ENCODE results near the gene CDADC1. TPM values are rescaled to one million over a fixed set of nuclear protein-coding genes. Genes with fewer than 3 reads are reported as not detected.

The CDADC1 gene
- total and polyA plus RNA-seq, 10 of the 15 experiments (the other 5 are each of a cell fraction or from before 2014, with no cell fraction given), result 2.6 to 7.3 (median 5.2) TPM

- no peak for TF ChIP-seq RCOR1 (conservative IDR thresholded peaks at IDR 0.05; ENCODE audit: low read depth, low read length)
- TF ChIP-seq, protein P1, sequence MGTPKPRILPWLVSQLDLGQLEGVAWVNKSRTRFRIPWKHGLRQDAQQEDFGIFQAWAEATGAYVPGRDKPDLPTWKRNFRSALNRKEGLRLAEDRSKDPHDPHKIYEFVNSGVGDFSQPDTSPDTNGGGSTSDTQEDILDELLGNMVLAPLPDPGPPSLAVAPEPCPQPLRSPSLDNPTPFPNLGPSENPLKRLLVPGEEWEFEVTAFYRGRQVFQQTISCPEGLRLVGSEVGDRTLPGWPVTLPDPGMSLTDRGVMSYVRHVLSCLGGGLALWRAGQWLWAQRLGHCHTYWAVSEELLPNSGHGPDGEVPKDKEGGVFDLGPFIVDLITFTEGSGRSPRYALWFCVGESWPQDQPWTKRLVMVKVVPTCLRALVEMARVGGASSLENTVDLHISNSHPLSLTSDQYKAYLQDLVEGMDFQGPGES (IDR thresholded peaks at IDR 0.05), result no peak
Measured at GRCh38 chr13:49217962-49218492, 29.7 kb upstream of the CDADC1 start (continued).

DNA sequence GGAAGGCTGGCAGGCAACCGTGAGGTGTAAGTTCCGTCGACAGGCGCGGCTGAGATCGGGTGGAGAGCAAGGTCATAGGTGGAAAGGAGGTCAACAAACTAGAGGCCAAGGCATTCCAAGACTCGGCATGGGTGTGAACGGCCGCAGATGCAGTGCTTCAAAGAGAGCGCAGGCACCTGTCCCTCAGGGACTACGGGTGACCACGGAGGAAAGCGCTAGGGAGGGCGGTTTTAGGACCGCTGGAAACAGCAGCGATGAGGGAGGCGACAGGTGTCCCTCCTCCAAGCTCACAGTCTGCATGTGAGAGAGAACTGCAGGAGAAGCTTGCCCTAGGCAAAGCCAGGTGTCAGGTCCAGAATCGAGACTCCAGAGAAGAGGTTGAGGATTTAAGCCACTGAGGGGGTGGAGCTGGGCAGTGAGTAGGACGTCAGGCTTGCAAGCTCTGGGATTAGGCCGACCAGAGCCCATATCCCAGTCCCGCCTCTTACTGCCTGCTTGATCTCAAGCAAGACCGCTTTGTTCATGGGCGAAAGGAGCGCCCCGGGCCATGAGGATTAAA is 29.2 kb upstream of the CDADC1 start:
- no peak overlapping the region for H2AFZ ChIP-seq (ENCODE audit: control insufficient read depth, low read depth, low read length)
- peaks cover 4% of the 10 kb centered on the region for H3K4me1 ChIP-seq (ENCODE audit: control insufficient read depth, insufficient read depth, low read length)
- no peaks in the 10 kb centered on the region for H4K20me1 ChIP-seq (ENCODE audit: control insufficient read depth, insufficient read depth)
- no peak overlapping the region for H3K4me3 ChIP-seq
- DNase-seq (ENCODE audit: low read depth, low spot score) (no peak), FAIRE-seq (no peak), ATAC-seq (no peak)
- H3K79me2 ChIP-seq (ENCODE audit: control insufficient read depth, insufficient read depth, low read length), result no peaks in the 10 kb centered on the region
- TF ChIP-seq E2F8 (IDR thresholded peaks at IDR 0.05; ENCODE audit: low read depth, partially characterized antibody), result no peak
- TF ChIP-seq ZNF24 (IDR thresholded peaks at IDR 0.05), result no peak
- TF ChIP-seq GABPA (IDR thresholded peaks at IDR 0.05; ENCODE audit: low read depth), result no peak
- no peak for TF ChIP-seq HDAC6 (IDR thresholded peaks at IDR 0.05; ENCODE audit: unreplicated experiment)
- no peak for TF ChIP-seq CBFB (IDR thresholded peaks at IDR 0.05; ENCODE audit: low read depth)
- no peak for TF ChIP-seq SUZ12 (IDR thresholded peaks at IDR 0.05; ENCODE audit: unreplicated experiment)
- TF ChIP-seq, protein P2, sequence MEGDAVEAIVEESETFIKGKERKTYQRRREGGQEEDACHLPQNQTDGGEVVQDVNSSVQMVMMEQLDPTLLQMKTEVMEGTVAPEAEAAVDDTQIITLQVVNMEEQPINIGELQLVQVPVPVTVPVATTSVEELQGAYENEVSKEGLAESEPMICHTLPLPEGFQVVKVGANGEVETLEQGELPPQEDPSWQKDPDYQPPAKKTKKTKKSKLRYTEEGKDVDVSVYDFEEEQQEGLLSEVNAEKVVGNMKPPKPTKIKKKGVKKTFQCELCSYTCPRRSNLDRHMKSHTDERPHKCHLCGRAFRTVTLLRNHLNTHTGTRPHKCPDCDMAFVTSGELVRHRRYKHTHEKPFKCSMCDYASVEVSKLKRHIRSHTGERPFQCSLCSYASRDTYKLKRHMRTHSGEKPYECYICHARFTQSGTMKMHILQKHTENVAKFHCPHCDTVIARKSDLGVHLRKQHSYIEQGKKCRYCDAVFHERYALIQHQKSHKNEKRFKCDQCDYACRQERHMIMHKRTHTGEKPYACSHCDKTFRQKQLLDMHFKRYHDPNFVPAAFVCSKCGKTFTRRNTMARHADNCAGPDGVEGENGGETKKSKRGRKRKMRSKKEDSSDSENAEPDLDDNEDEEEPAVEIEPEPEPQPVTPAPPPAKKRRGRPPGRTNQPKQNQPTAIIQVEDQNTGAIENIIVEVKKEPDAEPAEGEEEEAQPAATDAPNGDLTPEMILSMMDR (IDR thresholded peaks at IDR 0.05 in 2 of 3, conservative IDR thresholded peaks at IDR 0.05 in 1 of 3; ENCODE audit: control insufficient read depth in 2 of 3, extremely low read depth in 1 of 3, insufficient read depth in 1 of 3, low read depth in 3 of 3, low read length in 3 of 3), result no peak
- H3K4me2 ChIP-seq (ENCODE audit: control insufficient read depth, insufficient read depth), result no peak overlapping the region
- no peak overlapping the region for H3K27ac ChIP-seq (ENCODE audit: control insufficient read depth, insufficient read depth)
- POLR2A ChIA-PET, result no interaction called here
- SMC1A ChIA-PET (ENCODE audit: uncharacterized antibody, unreplicated experiment), result no interaction called here
- H3K9me3 ChIP-seq (replicated peaks; ENCODE audit: control insufficient read depth, insufficient read depth, low read length), result peaks cover 2% of the 10 kb centered on the region; the same call in 1 of the 3 replicates
- BruUV-seq (replicated peaks), result no TSS peak
- intact Hi-C loops (cut with micrococcal nuclease; ENCODE audit: unreplicated experiment), result no loop called here
- H3K36me3 ChIP-seq (ENCODE audit: control insufficient read depth in 2 of 2, insufficient read depth in 2 of 2, low read length in 1 of 2), result no peaks in the 10 kb centered on the region
- H3K27me3 ChIP-seq (replicated peaks in 1 of 2; ENCODE audit: control insufficient read depth in 2 of 2, insufficient read depth in 2 of 2, low read length in 1 of 2), result peaks cover 0 to 5% of the 10 kb centered on the region in 2 experiments; a peak in 3 of 4 replicates
- 86% methylated on average over 22 of the region's 25 CpGs for WGBS (ENCODE audit: insufficient coverage, insufficient replicate concordance, low lambda C conversion rate, missing lambda C conversion rate)
- in situ Hi-C loops (cut with MboI), result no loop called here
- no peak overlapping the region for H3K9ac ChIP-seq (ENCODE audit: control insufficient read depth, insufficient read depth, low read length)
- CTCF ChIA-PET, result no interaction called here
- RAD21 ChIA-PET (ENCODE audit: unreplicated experiment), result no interaction called here

All from GM12878 (cell line).